ENCODE data around the gene RRP36. TPM values are rescaled to one million over a fixed set of nuclear protein-coding genes. Genes with fewer than 3 reads are reported as not detected.

RRP36 gene
- total and polyA plus RNA-seq, 2 of the 8 experiments (the other 6 are each of a cell fraction or from before 2014, with no cell fraction given), result 33.9 to 92.3 TPM

DNA sequence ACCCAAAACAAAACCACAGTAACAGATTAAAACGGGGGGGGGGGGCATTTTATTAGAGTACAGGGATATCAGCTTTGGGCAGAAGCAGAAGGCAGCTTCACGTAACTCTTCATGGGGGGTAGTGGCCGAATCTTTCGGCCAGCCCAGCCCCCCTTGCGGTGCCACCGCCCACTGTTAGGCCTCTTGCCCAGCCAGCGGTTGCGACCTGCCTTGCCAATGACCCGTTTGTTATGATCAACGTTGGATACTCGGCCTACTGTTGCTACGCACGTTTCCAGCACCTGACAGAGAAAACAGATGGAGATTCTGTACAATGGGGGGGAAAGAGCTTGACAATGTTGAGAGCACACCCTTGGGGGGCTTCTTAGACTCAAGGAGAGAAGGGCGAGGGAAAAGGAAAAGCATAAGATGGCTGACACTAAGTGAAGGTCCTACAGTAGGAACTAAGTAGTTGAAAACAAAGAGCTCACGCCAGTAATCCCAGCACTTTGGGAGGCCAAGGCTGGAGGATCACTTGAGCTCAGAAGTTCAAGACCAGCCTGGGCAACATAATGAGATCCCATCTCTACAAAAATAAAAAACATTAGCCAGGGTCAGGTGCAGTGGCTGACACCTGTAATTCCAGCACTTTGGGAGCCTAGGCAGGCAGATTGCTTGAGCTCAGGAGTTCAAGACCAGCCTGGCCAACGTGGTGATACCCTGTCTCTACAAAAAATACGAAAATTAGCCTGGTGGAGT is 33.0 kb downstream of the RRP36 start:
- no peak overlapping the region for H3K9ac ChIP-seq (replicated peaks in 1 of 4; ENCODE audit: extremely low read depth in 1 of 4, low read depth in 3 of 4, low read length in 3 of 4)
- DNase-seq (ENCODE audit: low read depth in 1 of 2, low spot score in 2 of 2), result no peak
- POLR2A ChIA-PET (ENCODE audit: partially characterized antibody), result interaction anchor here (0.6 to 29.7 kb wide), 25 partner anchors 9 to 1192 kb away, joined by 3 to 584 read pairs (median 5); partner anchors contain the start of genes CNPY3, CRIP3, KLHDC3 and MEA1

More for the DNA sequence above, 33.0 kb downstream of the RRP36 start:
- peaks cover 14% of the 10 kb centered on the region for H3K79me1 ChIP-seq (ENCODE audit: low read depth, low read length)
- FAIRE-seq, result no peak
- H3K14ac ChIP-seq (ENCODE audit: insufficient read length), result no peak overlapping the region
- no peak overlapping the region for H2AK5ac ChIP-seq (ENCODE audit: low read depth, low read length)
- H3K4me1 ChIP-seq (replicated peaks in 1 of 4; ENCODE audit: control insufficient read depth in 3 of 4, insufficient read depth in 4 of 4, low read length in 3 of 4), result peaks cover 4 to 15% (median 7%) of the 10 kb centered on the region in 4 experiments; a peak in 6 of 7 replicates
- H4K8ac ChIP-seq (ENCODE audit: extremely low read depth, insufficient read depth, low read length), result no peak overlapping the region
- no peak overlapping the region for H2BK15ac ChIP-seq (ENCODE audit: low read length)
- H3K18ac ChIP-seq (ENCODE audit: extremely low read depth, low read length), result no peak overlapping the region
- H3K27ac ChIP-seq (ENCODE audit: low read depth, low read length), result 0 out of 2 replicates have a peak overlapping the region, but pooled peaks have one; percentile 33
- no peak overlapping the region for H3K23ac ChIP-seq (ENCODE audit: insufficient read length)
- peak overlapping the region; percentile 20; the same call in 1 of the 2 replicates for H2BK12ac ChIP-seq (ENCODE audit: low read depth, low read length)
- WGBS, 2 experiments (ENCODE audit: extremely low coverage in 1 of 2, insufficient coverage in 1 of 2, insufficient read length in 1 of 2, insufficient replicate concordance in 2 of 2, low coverage in 1 of 2, low lambda C conversion rate in 2 of 2, missing lambda C conversion rate in 1 of 2), result 85% methylated on average over 17 of the region's 17 CpGs; no CpG with 5 or more reads in 1 of the 2 experiments
- no peaks in the 10 kb centered on the region for H3K27me3 ChIP-seq (replicated peaks in 1 of 4; ENCODE audit: control insufficient read depth in 3 of 4, extremely low read depth in 1 of 4, insufficient read depth in 3 of 4, low read length in 3 of 4)
- H2BK20ac ChIP-seq (ENCODE audit: low read length), result no peak overlapping the region
- no peak overlapping the region for H3K56ac ChIP-seq (replicated peaks; ENCODE audit: insufficient read length, low read depth, low read length)
- H2BK120ac ChIP-seq (replicated peaks; ENCODE audit: low read depth, low read length), result no peak overlapping the region
- peak overlapping the region; percentile 83 to 97; a peak in 3 of 4 replicates for H3K4me2 ChIP-seq (ENCODE audit: insufficient read depth in 1 of 2, low read depth in 2 of 2, low read length in 2 of 2)
- no peak overlapping the region for H2AFZ ChIP-seq (ENCODE audit: low read length)
- H3K23me2 ChIP-seq (ENCODE audit: low read depth, low read length), result peaks cover 12% of the 10 kb centered on the region
- no peak overlapping the region for H4K5ac ChIP-seq (ENCODE audit: insufficient read length, low read depth, low read length)
- no peak overlapping the region for H2BK5ac ChIP-seq (ENCODE audit: low read depth, low read length)
- H3K4ac ChIP-seq (replicated peaks; ENCODE audit: insufficient read length, low read depth, low read length), result no peak overlapping the region
- no peaks in the 10 kb centered on the region for H3K9me3 ChIP-seq (ENCODE audit: insufficient read depth in 2 of 2, low read depth in 1 of 2, low read length in 1 of 2)
- peaks cover 4 to 23% (median 15%) of the 10 kb centered on the region in 4 experiments; a peak in 7 of 8 replicates for H3K36me3 ChIP-seq (ENCODE audit: control insufficient read depth in 2 of 4, insufficient read depth in 4 of 4, low read length in 3 of 4)
- H4K20me1 ChIP-seq (replicated peaks in 1 of 2; ENCODE audit: control insufficient read depth in 1 of 2, insufficient read depth in 2 of 2, low read length in 2 of 2), result no peaks in the 10 kb centered on the region
- CTCF ChIA-PET (ENCODE audit: partially characterized antibody), result interaction anchor here (0.6 to 3.0 kb wide), 7 partner anchors 12 to 495 kb away, joined by 3 to 18 read pairs (median 3); no protein-coding TSS in a partner anchor
- H4K91ac ChIP-seq (replicated peaks; ENCODE audit: insufficient read length, low read length), result no peak overlapping the region
- no peak for TF ChIP-seq JUN (IDR thresholded peaks at IDR 0.05; ENCODE audit: low read depth, low read length)
- H3K79me2 ChIP-seq (ENCODE audit: control insufficient read depth in 1 of 2, insufficient read depth in 2 of 2, low read length in 2 of 2), result peaks cover 6 to 16% of the 10 kb centered on the region in 2 experiments; a peak in 3 of 4 replicates
- peak overlapping the region; percentile 4 to 91 (median 77); a peak in 4 of 8 replicates for H3K4me3 ChIP-seq (ENCODE audit: extremely low read depth in 1 of 4, insufficient read depth in 2 of 4, low read depth in 3 of 4, low read length in 4 of 4)
